Measurements from ENCODE around the gene TRAPPC2B. TPM values are rescaled to one million over a fixed set of nuclear protein-coding genes. Genes with fewer than 3 reads are reported as not detected.

The TRAPPC2B gene
- total RNA-seq, 1 experiment from 2014 or later: 3.9 TPM

GRCh38 chr19:57348136-57348535, 15.2 kb upstream of the TRAPPC2B start:
- peaks cover 5 to 16% of the 10 kb centered on the region in 2 experiments; a peak in 3 of 4 replicates for H3K4me1 ChIP-seq (ENCODE audit: control insufficient read depth in 1 of 2, insufficient read depth in 2 of 2, low read length in 2 of 2)
- no peaks in the 10 kb centered on the region for H3K9me2 ChIP-seq (ENCODE audit: insufficient read depth)
- POLR2A ChIA-PET: interaction anchor here (0.9 kb wide), 1 partner anchor 15 kb away, joined by 3 read pairs; the partner anchor contains the start of genes TRAPPC2B and ZNF547
- RAD21 ChIA-PET (ENCODE audit: low non-redundant PET in 1 of 2, low total read pairs in 2 of 2, uncharacterized antibody in 2 of 2, unreplicated experiment in 2 of 2): no interaction called here
- intact Hi-C loops (cut with micrococcal nuclease): no loop called here
- H4K20me1 ChIP-seq (ENCODE audit: insufficient read depth): no peaks in the 10 kb centered on the region
- H3K36me3 ChIP-seq (ENCODE audit: control insufficient read depth in 1 of 2, insufficient read depth in 2 of 2, low read length in 2 of 2): no peaks in the 10 kb centered on the region
- H3K27ac ChIP-seq (ENCODE audit: low read depth, low read length): no peak overlapping the region
- BruUV-seq (replicated peaks): no TSS peak
- no peak overlapping the region for H3K4me3 ChIP-seq (replicated peaks in 1 of 2; ENCODE audit: low read depth in 1 of 2, low read length in 2 of 2)
- TF ChIP-seq EGR1 (IDR thresholded peaks at IDR 0.05; ENCODE audit: low read depth): no peak
- TF ChIP-seq EZH2 (IDR thresholded peaks at IDR 0.05): no peak
- ATAC-seq (no peak), DNase-seq (ENCODE audit: low read depth, low spot score) (no peak)
- H3K79me2 ChIP-seq (ENCODE audit: insufficient read depth, low read length): peaks cover 19% of the 10 kb centered on the region
- H3K9ac ChIP-seq (ENCODE audit: low read length): no peak overlapping the region
- no peaks in the 10 kb centered on the region for H3K9me3 ChIP-seq (ENCODE audit: control insufficient read depth in 1 of 2, insufficient read depth in 1 of 2, low read depth in 1 of 2, low read length in 2 of 2)
- H2AFZ ChIP-seq (ENCODE audit: low read depth, low read length, poor library complexity, severe bottlenecking): no peak overlapping the region
- H3K27me3 ChIP-seq (ENCODE audit: insufficient read depth, low read length): no peaks in the 10 kb centered on the region
- CTCF ChIA-PET: no interaction called here
- H3K4me2 ChIP-seq (ENCODE audit: low read length): no peak overlapping the region

GRCh38 chr19:57350877-57351805, 12.2 kb upstream of the TRAPPC2B start, which contains the start of gene ZNF304:
Gene ZNF304, plus strand, starts transcription at chr19:57351271. Its CDS starts 394 bp downstream, at chr19:57351665.
- Histone ChIP-seq H2AFZ (ENCODE audit: low read depth, low read length, poor library complexity, severe bottlenecking) (peak within 1 kb of the TSS; percentile 92), H3K36me3 (ENCODE audit: control insufficient read depth in 1 of 2, insufficient read depth in 2 of 2, low read length in 2 of 2) (peaks cover 5 to 11% of the 10 kb centered on the region in 2 experiments; a peak in 2 of 4 replicates), H3K79me2 (ENCODE audit: insufficient read depth, low read length) (peaks cover 22% of the 10 kb centered on the region), H3K9me3 (ENCODE audit: control insufficient read depth in 1 of 2, insufficient read depth in 1 of 2, low read depth in 1 of 2, low read length in 2 of 2) (no peaks in the 10 kb centered on the region), H3K9me2 (ENCODE audit: insufficient read depth) (no peaks in the 10 kb centered on the region), H3K4me1 (ENCODE audit: control insufficient read depth in 1 of 2, insufficient read depth in 2 of 2, low read length in 2 of 2) (peaks cover 5 to 16% of the 10 kb centered on the region in 2 experiments; a peak in 3 of 4 replicates), H3K27ac (ENCODE audit: low read depth, low read length) (peak within 1 kb of the TSS; percentile 4; the same call in 1 of the 2 replicates), H3K4me3 (replicated peaks in 1 of 2; ENCODE audit: low read depth in 1 of 2, low read length in 2 of 2) (peak within 1 kb of the TSS; percentile 72 to 92), H3K27me3 (ENCODE audit: insufficient read depth, low read length) (no peaks in the 10 kb centered on the region), H3K9ac (ENCODE audit: low read length) (peak within 1 kb of the TSS; percentile 70), H4K20me1 (ENCODE audit: insufficient read depth) (no peaks in the 10 kb centered on the region), H3K4me2 (ENCODE audit: low read length) (peak within 1 kb of the TSS; percentile 91)
- BruUV-seq (replicated peaks): TSS peak; percentile 68
- peak; percentile 99 for ATAC-seq
- ChIA-PET RAD21 (ENCODE audit: low non-redundant PET in 1 of 2, low total read pairs in 2 of 2, uncharacterized antibody in 2 of 2, unreplicated experiment in 2 of 2) (no interaction called here), CTCF (no interaction called here), POLR2A (interaction anchor here (0.7 to 1.4 kb wide), 2 partner anchors 12 to 38 kb away, joined by 5 to 6 read pairs; partner anchors contain the start of genes TRAPPC2B, ZNF547 and ZNF548)
- intact Hi-C loops (cut with micrococcal nuclease): no loop called here
- peak; percentile 91 for DNase-seq (ENCODE audit: low read depth, low spot score)
- TF ChIP-seq EZH2phosphoT487 (IDR thresholded peaks at IDR 0.05; ENCODE audit: borderline replicate concordance): no peak
- TF ChIP-seq MAX (IDR thresholded peaks at IDR 0.05): peak; percentile 81
- no peak for TF ChIP-seq CEBPB (IDR thresholded peaks at IDR 0.05; ENCODE audit: low read depth)
- no peak for TF ChIP-seq CTCF (IDR thresholded peaks at IDR 0.05 in 2 of 3, conservative IDR thresholded peaks at IDR 0.05 in 1 of 3; ENCODE audit: borderline replicate concordance in 1 of 3, insufficient read depth in 1 of 3, low read depth in 2 of 3, low read length in 2 of 3)
- peak; percentile 85 for TF ChIP-seq SP1 (IDR thresholded peaks at IDR 0.05; ENCODE audit: low read depth)
- peak; percentile 91 for TF ChIP-seq SRF (IDR thresholded peaks at IDR 0.05; ENCODE audit: low read depth)
- TF ChIP-seq ELF1 (IDR thresholded peaks at IDR 0.05; ENCODE audit: borderline replicate concordance, low read depth): peak; percentile 61
- peak; percentile 58 for TF ChIP-seq POLR2AphosphoS5 (IDR thresholded peaks at IDR 0.05; ENCODE audit: low read depth, low read length)
- TF ChIP-seq POLR2A (IDR thresholded peaks at IDR 0.05; ENCODE audit: borderline replicate concordance, extremely low read depth, insufficient read depth, insufficient read length): no peak
- no peak for TF ChIP-seq FOSL1 (IDR thresholded peaks at IDR 0.05; ENCODE audit: low read depth)
- TF ChIP-seq ZBTB33 (IDR thresholded peaks at IDR 0.05; ENCODE audit: extremely low read depth, insufficient replicate concordance, low read length): no peak
- TF ChIP-seq ATF3 (IDR thresholded peaks at IDR 0.05): no peak
- no peak for TF ChIP-seq CBX3 (IDR thresholded peaks at IDR 0.05; ENCODE audit: low read depth)

Measured in HCT116 (cell line).